EL (cell line): ENCODE results near the gene MAN1C1.

ENCODE experiments used
- DNase-seq: peaks from one replicate; pipeline ENCODE4 v3.0.0-alpha.2; 2016

MAN1C1 gene

DNA sequence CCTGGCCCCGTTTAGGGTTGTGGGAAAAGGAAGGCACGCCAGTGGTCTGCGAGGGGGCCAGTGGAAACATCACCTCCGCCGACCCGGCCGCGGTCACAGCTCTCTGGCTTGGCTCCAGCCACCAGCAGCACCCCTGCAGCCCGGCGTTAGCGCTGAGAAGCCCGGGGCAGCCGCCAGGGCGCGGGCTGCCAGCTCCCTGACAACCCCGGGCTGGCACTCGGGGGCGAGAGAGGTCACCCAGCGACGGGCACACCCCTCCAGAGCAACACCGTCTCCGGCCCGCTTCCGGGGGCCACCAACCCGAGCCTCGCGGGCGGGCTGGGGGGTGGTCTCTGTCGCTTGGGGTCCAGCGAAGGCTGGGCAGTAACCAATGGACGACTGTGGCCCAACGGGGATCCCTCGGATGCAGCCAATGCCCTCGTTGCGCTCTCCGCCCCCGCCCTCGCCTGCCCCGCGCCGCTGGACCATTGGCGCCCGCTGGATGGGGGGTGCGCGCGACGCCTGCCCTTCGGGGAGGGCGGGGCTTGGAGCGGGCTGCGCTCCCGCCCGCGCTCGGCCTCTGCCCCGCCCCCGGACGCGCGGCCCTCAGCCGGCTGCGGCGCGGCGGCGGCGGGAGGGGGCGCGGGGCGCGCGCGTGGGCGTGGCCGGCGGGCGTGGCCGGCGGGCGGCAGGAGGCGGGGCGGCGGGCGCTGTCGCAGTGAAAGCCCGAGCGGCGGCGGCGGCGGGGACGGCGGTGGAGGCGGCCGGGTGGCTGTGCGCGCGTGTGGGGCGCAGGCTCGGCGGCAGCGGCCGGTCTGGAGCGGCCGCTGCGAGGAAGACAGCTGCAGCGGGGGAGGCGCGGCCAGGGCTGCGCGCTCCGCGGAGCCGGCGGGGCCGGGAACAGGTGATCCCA lies at the start of gene MAN1C1:
Gene MAN1C1, plus strand, starts transcription at position 697 of the 892 bp plus-strand sequence. CDS start 1,007 bp downstream, outside the sequence.
- DNase-seq = peak; percentile 90

DNA sequence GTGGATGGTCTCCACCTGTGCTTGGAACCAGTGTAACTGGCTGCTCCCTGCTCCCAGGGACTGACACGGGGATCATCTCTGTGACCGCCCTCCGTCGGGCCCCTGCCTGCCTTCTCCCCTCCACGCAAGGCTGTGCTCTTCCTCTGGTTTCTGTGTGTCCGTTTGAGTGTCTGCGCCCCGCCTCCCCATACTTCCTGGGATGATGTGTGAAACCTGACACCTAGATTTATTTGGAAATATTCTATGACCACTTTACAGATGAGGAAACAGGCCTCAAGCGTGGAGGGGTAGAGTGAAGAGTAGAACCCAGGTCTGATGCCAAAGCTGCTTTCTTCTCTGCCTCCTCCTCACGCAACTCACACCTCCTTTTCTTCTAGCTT lies 48.9 kb upstream of the MAN1C1 start:
- DNase-seq = peak; percentile 26

DNA sequence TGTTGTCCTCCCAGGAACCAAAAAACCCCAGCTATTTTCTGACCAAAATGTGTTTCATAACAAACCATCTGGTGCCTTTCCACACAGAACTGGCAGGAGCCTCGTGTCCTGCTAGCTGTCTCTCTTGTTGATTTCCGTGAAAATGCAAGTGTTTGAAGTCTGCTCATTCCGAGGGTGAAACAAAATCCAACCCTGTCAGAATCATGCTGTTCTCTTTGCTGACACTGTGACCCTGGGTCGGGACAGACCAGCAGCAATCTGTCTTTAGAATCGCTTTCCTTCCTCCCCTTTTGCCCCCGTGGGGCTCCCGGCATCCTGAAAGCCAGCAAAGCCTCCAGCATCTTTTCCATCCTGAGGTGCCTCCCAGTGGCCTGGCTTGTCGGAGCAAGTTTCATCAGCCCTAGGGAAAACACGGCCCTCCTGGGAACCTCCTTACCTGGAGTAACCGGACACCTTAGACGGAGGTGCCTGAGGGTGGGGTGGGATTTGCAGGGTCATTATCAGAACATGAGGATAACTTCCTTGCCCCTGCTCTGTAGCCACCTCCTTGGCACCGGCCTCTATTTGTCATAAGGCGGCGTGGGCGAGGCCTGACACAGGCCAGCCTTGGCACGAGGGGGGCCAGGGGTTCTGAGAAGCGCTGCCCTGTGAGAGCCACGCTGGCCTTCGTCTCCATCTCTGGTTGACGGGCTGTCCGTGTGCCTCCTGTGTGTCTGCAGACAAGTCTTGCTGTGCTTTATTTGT lies 48.3 kb upstream of the MAN1C1 start:
- peak; percentile 77 for DNase-seq

DNA sequence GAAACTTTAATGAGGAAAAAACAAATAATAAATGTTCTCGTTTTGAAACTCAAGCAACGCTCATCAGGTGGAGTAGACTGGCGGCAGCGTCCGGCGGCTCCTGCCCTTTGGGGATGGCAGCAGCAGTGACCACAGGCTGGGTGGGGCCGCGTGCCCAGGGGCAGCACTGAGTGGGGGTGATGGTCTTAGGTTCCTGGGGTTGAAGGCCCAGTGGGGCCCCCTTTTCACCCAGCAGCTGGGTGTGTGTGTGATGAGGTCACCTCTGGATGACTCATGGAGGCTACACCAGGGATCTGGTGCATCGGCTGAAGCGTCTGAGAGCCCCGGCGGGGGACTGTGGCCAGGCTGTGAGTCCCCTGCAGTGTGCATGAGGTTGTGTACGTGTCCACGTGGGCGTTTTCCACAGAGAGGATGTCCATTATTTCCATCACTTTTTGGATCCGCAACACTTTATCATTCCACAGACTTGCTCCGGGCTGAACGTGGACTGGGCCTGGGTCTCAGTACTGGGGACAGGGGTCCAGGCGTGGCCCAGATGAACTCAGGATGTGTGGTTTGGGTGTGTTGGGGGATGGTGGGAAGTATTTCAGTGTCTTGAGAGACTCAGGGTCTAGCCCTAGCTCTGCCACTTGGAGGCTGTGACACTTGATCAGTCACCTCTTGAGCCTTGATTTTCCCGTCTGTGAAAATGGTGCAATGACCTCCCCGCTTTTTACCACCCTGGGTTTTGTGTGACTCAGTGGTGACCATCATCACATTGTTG lies 47.6 kb upstream of the MAN1C1 start:
- DNase-seq = peak; percentile 96

DNA sequence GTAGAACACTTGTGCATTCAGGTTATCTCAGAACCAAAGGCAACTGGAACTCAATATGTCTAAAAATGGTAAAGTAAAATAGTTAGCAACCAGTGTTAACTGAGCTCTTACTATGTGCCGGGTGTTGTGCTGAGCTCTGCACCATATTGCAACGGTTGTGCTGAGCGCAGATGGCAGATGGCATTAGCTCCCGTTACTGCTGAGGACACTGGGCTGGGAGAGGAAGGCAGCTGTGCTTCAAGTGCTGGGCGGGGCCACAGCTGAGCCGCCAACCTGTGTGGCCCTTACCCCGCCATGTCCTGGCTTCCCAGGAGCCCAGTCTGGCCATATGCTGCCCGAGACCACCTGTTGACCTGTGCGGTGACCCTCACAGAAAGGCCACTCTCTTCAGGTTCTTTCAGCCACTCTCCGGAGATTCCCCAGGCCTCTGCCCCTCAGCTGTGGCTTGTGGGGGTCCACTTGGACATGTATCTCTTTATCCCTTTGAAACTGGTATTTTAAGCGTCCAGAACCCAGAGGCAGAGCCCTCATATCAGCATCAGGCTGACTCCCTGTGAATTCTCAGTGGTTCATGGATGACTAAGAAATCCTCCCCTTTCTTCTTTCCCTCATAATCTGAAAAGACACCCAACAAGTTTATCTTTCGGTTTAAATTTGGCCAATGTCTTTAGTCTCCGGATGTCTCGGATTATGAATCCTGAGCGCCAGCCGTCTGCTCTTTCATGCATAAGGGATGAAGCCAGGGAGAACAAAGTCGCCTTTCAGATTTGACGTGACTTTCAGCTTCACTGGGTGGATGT lies 46.8 kb upstream of the MAN1C1 start:
- DNase-seq = no peak

DNA sequence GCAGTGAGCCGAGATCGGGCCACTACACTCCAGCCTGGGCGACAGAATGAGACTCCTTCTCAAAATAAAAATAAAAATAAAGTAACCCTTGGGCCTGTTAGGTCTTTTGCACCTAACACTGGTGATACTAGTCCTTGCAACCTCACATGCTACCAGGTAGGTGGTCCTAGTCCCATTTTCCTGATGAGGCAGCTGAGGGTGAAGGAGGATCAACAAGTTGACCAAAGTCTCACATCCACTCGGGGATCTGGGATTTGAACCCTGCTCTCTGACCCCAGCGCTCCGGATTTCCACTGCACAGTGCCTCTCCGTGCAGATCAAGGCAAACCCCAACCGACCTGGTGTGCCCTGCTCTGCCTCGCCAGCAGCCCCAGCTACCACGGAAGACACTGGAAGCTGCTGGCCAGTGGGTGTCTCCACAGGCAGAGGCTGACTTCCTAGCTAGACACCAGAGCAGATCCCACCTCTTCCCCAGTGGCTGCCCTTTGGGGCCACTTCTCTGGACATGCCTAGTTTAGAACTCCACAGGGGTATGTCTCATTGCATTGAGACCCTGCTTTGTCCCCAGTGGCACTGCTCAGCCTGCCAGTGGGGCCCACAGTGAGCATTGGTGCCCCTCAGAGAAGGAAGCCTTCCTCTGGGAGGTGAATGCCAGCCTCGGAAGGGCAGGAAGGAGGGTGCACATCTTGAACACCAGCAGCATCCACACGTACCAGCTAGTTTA lies 45.6 kb upstream of the MAN1C1 start:
- no peak for DNase-seq

DNA sequence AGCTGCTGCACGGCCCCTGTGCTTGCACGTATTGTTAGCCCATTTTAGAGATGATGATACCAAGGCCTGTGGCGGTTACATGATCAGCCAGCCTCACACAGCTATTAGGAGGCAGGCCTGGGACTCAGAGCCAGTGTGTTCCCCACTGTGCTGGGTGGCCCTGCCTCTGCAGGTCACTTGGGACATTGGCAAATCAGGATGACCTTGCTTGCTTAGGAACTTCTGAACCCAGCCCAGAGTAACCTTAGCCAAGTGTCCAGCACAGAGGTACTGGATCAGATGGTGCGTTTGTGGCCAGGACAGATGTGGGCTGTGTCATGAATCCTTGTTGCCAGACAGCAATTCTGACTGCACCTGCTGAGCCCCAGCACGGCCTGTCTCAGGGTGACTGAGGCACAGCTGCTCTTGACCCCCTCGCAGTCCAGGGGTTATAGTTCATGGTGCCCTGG lies 45.0 kb upstream of the MAN1C1 start:
- no peak for DNase-seq

DNA sequence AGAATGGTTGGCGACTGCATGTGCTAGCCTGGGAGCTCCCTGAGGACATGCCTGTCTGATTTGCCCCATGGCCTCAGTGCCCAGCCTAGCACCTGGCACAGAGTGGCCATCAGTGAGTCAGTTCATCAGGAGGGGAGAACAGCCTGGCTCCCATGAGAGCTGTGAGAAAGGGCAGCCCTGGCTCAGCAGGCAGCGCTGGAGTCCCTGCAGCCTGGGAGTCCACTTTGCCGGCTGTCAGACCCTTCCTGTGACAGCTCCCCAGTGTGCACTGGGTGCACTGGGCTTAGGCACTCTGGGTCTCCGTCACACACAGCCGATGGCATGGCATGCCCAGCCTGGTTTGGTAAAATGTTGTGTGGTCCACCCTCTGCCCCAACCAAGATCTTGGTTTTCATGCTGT lies 44.5 kb upstream of the MAN1C1 start:
- no peak for DNase-seq

DNA sequence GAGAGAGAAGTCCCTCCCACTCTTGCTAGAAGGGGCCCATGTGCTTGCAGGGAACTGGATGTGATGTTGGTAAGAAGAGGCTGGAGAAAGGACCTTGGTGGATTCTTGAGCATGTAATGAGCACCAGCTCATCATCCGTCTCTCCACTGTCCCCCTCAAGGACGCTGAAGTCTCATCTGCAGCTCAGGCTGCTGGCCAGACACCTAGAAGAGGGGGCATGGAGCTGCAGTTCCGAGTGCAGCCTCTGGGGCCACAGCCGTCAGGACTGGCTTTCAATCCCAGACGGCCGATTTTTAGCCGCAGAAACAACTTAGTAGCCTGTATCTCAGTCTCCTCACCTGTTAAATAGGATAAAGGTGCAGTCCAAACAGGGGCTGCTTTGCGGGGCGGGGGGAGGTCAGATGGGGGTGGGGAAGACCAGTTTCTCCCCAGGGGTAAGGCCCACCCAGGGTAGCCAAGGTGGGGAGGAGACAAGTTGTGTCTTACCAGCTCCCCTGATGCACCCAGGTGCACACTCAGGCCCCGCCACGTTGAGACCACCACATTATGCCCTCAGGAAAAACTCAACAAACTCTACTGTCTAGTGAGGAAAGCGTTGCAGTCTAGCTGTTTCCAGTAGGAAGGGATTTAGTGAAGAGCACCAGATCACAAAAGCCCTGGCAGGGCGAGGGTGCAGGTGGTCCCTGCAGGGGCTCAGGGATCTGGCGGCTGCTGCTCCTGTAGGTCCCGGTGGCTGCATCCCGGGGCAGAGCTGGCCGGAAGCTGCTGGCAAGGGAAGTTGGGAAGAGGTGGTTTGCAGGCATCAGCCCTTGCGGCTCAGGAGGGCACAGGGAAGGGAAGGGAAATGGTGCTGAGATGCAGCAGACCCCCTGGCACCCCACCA lies 43.6 kb upstream of the MAN1C1 start:
- DNase-seq = peak; percentile 57

DNA sequence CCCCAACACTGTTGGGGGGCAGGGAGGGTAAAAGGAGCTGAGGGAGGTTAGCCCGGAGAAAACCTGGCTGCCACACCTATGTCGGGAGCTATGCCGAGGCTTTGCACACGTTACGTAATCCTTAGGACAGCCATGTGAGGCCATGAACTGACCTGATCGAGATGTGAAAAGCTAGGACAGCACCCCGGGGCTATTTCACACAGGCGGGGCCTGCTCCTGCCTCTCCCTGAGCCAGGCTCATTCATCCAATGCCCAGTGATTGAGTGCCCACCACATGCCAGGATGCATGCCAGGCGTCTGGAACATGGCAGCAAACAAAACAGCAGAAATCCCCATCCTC lies 43.0 kb upstream of the MAN1C1 start:
- DNase-seq = no peak

DNA sequence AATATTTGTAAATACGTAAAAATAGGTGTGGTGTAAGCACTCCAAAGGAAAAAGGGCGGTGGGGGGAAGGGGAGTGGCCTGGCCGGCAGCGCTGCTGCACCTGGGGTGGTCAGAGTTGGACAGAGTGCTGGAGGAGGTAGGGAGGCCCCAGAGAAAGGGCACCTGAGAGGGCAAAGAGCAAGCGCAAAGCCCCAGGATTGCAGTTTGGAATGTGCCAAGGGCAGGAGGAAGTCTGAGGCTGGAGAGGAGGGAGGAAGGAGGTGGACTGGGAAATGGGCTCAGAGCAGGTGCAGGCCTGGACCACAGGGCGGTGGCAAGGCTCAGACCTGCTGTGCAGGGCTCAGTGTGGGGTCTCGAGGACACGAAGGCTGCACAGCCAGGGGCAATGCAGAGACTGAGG lies 42.6 kb upstream of the MAN1C1 start:
- DNase-seq = no peak

DNA sequence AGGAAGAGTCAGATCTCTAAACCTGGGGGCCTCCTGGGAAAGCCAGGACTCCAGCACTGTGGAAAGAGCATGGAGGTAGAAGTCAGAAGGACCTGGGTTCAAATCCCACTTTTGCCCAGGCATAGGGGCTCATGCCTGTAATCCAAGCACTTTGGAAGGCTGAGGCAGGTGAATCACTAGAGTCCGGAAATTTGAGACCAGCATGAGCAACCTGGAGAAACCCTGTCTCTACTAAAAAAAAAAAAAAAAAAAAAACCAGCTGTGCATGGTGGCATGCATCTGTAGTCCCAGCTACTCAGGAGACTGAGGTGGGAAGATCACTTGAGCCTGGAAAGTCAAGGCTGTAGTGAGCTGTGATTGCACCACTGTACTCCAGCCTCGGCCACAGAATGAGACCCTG lies 41.4 kb upstream of the MAN1C1 start:
- no peak for DNase-seq

DNA sequence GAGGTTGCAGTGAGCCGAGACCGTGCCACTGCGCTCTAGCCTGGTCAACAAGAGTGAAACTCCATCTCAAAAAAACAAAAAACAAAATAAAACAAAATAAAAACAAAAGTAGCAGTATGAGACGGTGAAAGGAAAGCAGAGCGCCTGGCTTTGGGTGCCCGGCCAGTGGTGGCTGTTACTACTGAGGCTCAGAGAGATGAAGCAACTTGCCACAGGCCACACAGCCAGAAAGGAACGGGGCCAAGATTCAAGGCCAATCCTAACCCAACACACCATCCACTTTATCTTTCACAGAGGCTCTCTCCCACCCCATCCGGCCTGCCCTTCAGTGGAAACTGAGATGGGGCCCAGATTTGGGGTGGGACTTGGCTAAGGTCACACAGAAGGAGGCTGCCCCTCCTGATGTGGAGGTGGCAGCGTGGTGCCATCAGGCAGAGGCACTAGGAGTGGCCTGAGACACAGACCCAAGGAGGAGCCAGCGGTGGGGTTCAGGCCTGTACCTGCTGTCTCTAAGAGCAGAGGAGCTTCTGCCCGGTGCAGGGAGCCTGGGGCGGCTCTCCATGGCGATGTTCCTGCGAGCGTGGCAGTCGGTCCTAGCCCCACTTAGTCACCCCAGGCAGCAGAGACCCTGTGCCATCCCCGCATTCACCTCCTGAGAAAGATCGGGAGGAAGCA lies 40.0 kb upstream of the MAN1C1 start:
- no peak for DNase-seq

DNA sequence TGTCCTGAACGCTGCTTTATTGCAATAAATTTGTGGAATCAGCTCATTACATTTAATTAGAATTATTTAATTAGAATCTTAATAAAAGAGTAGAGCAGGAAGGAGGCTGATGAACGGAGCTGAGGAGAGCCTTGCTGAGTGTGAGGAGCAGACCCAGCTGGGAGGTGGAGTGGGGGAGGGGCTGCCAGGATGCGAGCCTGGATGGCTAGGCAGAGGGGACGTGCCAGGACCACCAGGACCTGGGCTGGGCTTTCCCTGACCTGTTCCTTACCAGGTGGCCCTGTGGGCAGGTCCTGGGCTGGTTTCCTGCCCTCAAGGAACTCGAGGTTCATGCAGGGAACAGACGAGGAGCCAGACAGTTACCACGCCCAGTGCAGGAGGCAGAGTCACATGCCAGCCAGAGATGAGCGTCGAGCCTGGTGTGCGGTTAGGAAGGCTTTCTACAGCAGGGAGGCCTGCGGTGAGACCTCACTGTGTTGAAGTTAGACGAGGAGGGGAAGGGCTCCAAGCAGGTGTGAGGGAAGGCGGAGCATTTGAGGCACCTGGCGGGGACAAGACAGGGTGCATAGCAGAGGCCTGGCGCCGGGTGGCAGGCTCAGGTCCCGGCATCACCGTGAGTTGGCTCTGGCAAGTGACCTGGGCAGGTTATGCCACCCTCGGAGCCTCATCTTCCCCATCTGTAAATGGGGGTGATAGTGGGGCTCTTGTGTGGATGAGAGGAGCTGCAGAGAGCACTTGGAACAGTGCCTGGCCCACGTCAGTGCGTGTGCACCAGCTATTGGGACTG lies 39.3 kb upstream of the MAN1C1 start:
- DNase-seq = no peak

DNA sequence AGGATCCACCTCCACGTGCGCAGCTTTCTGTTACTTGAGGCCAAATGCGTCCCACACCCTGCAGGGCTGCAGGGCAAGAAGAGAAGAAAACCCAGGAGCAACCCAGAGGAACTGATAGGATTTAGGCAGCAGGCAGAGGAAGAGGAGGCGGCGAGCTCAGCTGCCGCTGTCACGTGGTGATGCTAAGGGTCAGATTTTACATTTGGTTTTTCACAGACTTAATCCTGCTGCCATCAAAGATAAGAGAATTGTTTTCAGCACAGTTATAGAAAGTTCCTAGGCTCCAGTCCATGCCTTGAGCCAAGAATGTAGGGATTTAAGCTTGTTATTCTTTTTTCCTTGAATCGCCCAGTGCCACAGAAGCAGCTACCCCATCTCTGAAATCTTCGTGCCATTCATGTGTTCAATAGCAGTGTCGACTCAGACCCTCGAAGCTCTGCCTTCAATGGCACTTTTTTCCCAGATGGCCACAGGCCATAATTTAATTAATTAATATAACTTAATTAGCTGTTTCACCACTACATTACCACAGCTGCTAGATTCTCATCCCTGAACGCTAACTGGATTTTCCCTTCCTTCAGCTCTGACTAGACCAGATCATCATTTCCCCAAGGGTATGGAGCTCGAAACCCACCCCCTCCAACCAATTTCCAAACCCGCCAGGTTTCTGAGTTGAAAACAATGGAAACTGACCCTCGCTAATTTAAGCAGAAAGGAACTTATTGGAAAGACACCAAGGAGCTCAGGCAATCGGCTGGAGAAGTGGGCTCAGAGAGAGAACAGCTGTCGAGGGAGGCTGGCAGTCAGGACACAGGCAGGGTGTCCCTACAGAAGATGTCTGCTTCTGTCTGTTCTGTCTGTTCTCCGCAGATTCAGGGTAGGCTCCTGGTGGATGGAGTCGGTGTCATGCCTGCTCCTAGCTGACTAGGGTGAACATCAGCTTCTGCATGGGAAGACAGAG lies 37.0 kb upstream of the MAN1C1 start:
- no peak for DNase-seq

DNA sequence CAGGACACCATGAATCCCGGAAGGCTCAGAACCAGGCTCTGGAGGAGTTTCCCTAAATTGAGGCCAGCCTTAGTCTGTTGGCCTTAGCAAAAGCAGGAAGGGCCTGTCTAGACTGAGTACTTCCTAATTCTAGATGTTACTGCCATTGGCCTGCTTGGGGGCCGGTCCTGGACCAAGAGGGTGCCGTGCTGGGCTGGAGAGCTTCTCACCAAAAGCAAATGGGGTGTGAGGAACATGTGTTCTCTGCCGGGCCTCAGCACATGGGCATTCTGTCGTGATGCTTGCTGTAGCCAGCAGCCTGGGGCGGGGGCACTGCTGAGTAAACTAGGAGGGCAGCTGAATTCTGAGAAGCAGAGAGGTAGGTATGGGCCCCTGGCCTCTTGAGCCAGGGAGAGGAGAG lies 35.7 kb upstream of the MAN1C1 start:
- DNase-seq = no peak

DNA sequence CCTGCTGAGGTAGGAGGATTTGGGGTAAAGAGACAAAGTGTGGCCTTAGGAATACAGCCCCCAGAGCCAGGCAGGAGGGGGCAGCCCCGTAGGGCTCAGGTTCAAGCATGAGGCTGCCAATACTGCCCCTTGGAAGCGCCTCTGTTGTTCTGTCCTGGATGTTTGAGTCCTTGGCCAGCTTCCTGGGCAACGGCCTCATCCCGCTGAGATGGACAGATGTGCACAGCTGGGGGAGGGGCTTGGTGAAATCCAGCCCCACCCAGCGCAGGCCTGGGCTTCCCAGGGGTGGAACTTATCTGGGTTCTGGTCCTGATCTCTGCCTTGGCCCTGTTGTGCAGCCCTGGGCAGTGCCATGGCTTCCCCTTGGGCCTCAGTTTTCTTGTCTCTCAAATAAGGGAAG lies 34.8 kb upstream of the MAN1C1 start:
- DNase-seq = no peak
